HG03378 (cell line): Measurements from ENCODE around the gene SLMAP.
"Not testable (repeated sequence)": the region's sequence is repeated elsewhere in the genome, so short reads cannot be mapped to it uniquely, and the experiment has no call there.

ENCODE experiments used
- ATAC-seq: cut with Tn5 transposase; IDR thresholded peaks from one replicate; pipeline ENCODE4 v1.9.1; 2021; ENCODE audit warnings: mild to moderate bottlenecking, moderate library complexity; ENCODE audit not compliant: unreplicated experiment

SLMAP gene

GRCh38 chr3:57788624-57789018 is 32.5 kb downstream of the SLMAP start:
- no peak for ATAC-seq

- ATAC-seq, result no peak
These were observed 35.1 kb downstream of the SLMAP start for GRCh38 chr3:57791245-57791644.

- ATAC-seq, result no peak
These were observed 36.1 kb downstream of the SLMAP start for GRCh38 chr3:57792198-57792597.

GRCh38 chr3:57793737-57794187 is 37.7 kb downstream of the SLMAP start:
- ATAC-seq, result no peak

- no peak for ATAC-seq
These were observed 38.4 kb downstream of the SLMAP start for GRCh38 chr3:57794501-57794900.

- no peak for ATAC-seq
These were observed 38.8 kb downstream of the SLMAP start for GRCh38 chr3:57794951-57795350.

- ATAC-seq, result no peak
These were observed 40.2 kb downstream of the SLMAP start for GRCh38 chr3:57796261-57796660.

- no peak for ATAC-seq
These were observed 41.8 kb downstream of the SLMAP start for GRCh38 chr3:57797701-57798487.

- ATAC-seq, result no peak
These were observed 47.6 kb downstream of the SLMAP start for GRCh38 chr3:57803647-57804081.

- no peak for ATAC-seq
These were observed 49.2 kb downstream of the SLMAP start for GRCh38 chr3:57805266-57805665.

- ATAC-seq, result no peak
These were observed 49.6 kb downstream of the SLMAP start for GRCh38 chr3:57805674-57806073.

GRCh38 chr3:57806195-57806594 is 50.1 kb downstream of the SLMAP start:
- not testable (repeated sequence) for ATAC-seq

GRCh38 chr3:57808961-57809608 is 53.0 kb downstream of the SLMAP start:
- ATAC-seq, result no peak

GRCh38 chr3:57809609-57809968 is 53.5 kb downstream of the SLMAP start:
- ATAC-seq, result no peak

GRCh38 chr3:57810048-57810447 is 53.9 kb downstream of the SLMAP start:
- no peak for ATAC-seq

GRCh38 chr3:57810471-57811137 is 54.5 kb downstream of the SLMAP start:
- ATAC-seq, result no peak

GRCh38 chr3:57815036-57815435 is 58.9 kb downstream of the SLMAP start:
- no peak for ATAC-seq

GRCh38 chr3:57816471-57817095 is 60.5 kb downstream of the SLMAP start:
- no peak for ATAC-seq

- ATAC-seq, result no peak
These were observed 62.7 kb downstream of the SLMAP start for GRCh38 chr3:57818772-57819171.

GRCh38 chr3:57820479-57820878 is 64.4 kb downstream of the SLMAP start:
- no peak for ATAC-seq

GRCh38 chr3:57821765-57822164 is 65.7 kb downstream of the SLMAP start:
- ATAC-seq, result no peak
